Upper lobe of right lung (tissue), 1 donor: Measurements from ENCODE around the gene NTNG2. TPM values are rescaled to one million over a fixed set of nuclear protein-coding genes. Genes with fewer than 3 reads are reported as not detected.

ENCODE experiments used
- ATAC-seq: fragments of 200-7000 bp; cut with Tn5 transposase; one replicate; pipeline ENCODE4 v1.9.1; 2020; ENCODE audit warnings: mild to moderate bottlenecking, moderate library complexity
- DNase-seq: peaks from one replicate; pipeline ENCODE4 v3.0.0-alpha.2; 2020
- H3K27ac ChIP-seq: fragments of 200-600 bp; one replicate; pipeline ENCODE4 v1.8.0; 2022
- H3K27me3 ChIP-seq: fragments of 200-600 bp; one replicate; pipeline ENCODE4 v1.8.0; 2022; ENCODE audit warnings: mild to moderate bottlenecking
- H3K36me3 ChIP-seq: fragments of 200-600 bp; one replicate; pipeline ENCODE4 v1.8.0; 2022
- H3K4me1 ChIP-seq: fragments of 200-600 bp; one replicate; pipeline ENCODE4 v1.8.0; 2022
- H3K4me3 ChIP-seq: fragments of 200-600 bp; one replicate; pipeline ENCODE4 v1.8.0; 2022; ENCODE audit warnings: mild to moderate bottlenecking
- H3K9me3 ChIP-seq: fragments of 200-600 bp; one replicate; pipeline ENCODE4 v1.8.0; 2022
- intact Hi-C: fragments of 100-400 bp; cut with DNase I; formaldehyde crosslinking; loops from one replicate; pipeline ENCODE4 v1.11.0; 2022
- total RNA-seq: library from RNA; stranded (reverse); fragmentation: NEBNext Ultra II Directional; extraction: Animal tissue kit (Norgen Biotek cat#: 25700); gene quantifications from one replicate; pipeline ENCODE4 v1.2.1, GENCODE V29; 2021
- TF ChIP-seq, protein P1 (sequence below): fragments of 200-600 bp; IDR thresholded peaks from one replicate; pipeline ENCODE4 v1.8.0; 2022; ENCODE audit warnings: antibody characterized with exemption
- donor health status: DM: no; HTN: yes; CAD: no; lungs with severe emphysema.

The NTNG2 gene
- total RNA-seq, 1 donor from 2014 or later = 7.6 TPM

DNA sequence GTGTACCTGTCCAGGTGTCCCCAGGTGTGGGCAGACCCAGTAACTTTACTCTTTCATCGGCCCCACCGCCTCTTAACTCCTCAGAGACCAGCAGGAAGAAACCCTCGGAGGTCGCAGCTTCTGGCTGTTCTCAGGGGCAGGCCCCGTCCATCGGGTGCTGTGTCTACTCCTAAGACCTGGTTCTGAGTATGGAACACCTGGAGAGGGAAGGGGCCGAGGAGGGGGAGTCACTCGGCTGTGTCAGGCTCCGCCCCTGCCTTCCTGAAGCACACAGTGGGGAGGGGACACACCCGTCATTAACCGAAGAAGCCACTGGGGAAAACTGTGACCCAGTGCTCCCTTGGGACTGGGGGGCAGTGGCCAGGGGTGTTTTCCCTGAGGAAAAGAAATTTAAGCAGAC is 22.3 kb downstream of the NTNG2 start:
- Histone ChIP-seq H3K4me3 (no peak overlapping the region), H3K9me3 (no peaks in the 10 kb centered on the region), H3K27ac (no peak overlapping the region), H3K36me3 (no peaks in the 10 kb centered on the region), H3K4me1 (no peaks in the 10 kb centered on the region), H3K27me3 (peaks cover 28% of the 10 kb centered on the region)
- DNase-seq (no peak), ATAC-seq (no peak)
- TF ChIP-seq, protein P1, sequence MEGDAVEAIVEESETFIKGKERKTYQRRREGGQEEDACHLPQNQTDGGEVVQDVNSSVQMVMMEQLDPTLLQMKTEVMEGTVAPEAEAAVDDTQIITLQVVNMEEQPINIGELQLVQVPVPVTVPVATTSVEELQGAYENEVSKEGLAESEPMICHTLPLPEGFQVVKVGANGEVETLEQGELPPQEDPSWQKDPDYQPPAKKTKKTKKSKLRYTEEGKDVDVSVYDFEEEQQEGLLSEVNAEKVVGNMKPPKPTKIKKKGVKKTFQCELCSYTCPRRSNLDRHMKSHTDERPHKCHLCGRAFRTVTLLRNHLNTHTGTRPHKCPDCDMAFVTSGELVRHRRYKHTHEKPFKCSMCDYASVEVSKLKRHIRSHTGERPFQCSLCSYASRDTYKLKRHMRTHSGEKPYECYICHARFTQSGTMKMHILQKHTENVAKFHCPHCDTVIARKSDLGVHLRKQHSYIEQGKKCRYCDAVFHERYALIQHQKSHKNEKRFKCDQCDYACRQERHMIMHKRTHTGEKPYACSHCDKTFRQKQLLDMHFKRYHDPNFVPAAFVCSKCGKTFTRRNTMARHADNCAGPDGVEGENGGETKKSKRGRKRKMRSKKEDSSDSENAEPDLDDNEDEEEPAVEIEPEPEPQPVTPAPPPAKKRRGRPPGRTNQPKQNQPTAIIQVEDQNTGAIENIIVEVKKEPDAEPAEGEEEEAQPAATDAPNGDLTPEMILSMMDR = no peak
- intact Hi-C loops = no loop called here

DNA sequence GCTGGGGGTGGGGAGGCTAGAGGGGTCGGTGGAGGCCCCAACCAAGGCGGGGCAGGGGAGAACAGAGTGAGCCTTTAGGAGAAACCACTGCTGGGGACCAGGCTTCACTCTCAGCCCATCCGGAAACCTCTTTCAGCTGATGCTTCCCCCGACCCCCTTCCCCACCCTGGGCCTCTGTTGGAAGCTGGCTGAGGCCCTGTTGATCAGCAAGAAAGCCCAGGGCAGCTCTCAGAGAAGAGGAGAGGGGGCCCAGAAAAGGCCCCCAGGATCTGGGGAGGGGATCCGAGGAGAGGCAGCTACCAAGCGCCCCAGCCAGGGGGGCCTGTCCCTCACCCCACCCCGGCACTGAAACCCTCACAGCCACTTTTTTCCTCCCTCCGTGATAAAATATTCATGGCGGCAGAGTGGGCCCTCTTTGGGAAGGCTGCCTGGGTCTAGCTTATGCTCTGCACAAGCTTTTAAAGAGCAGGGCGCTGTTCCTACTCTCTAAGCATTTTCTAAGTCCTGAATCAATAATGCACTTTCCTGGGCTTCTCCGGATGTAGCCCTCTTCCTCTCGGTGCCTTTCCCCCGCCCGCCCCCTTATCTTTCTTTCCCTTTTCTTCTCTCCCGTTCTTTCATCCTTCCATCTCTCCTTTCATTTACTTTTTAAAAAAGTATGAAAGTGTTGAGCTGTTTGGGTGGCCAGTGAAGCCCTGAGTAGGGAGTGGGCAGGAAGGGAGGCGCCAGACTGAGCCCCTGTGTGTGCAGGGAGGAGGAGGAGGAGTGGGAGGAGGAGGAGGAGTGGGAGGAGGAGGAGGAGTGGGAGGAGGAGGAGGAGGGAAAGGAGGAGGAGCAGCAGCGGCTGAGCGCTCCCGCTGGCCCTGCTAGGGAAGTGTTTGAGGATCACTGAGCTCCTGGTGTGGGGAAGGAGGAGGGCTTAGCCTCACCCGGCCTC is 23.5 kb downstream of the NTNG2 start:
- Histone ChIP-seq H3K4me3 (no peak overlapping the region), H3K4me1 (no peaks in the 10 kb centered on the region), H3K9me3 (no peaks in the 10 kb centered on the region), H3K27me3 (peaks cover 23% of the 10 kb centered on the region), H3K36me3 (no peaks in the 10 kb centered on the region), H3K27ac (no peak overlapping the region)
- ATAC-seq = no peak
- TF ChIP-seq, protein P1 = no peak
- intact Hi-C loops = no loop called here
- DNase-seq = no peak

DNA sequence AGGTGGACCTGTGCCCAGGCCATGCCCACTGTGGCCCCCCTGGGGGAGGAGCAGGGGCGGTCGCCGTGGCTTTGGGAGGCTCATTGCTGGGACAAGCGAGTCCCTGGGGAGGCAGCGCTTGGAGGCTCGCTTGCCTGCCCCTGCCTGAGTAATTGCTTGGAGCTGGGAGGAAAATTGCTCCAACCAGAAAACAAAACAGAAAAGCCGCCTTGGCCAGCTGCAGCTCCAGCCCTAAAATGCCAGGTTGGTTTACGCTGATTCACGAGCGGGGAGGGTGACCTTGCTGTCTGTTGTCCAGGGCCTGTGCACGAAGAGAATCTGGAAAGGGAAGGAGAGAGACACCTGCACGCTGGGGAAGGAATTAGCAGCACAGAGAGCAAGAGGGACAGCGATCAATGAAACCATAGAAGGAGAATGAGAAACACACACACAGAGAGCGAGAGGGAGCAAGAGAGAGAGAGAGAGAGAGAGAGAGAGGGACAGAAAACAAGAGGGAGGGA is 25.3 kb downstream of the NTNG2 start:
- DNase-seq (no peak), ATAC-seq (no peak)
- Histone ChIP-seq H3K4me1 (no peaks in the 10 kb centered on the region), H3K27ac (no peak overlapping the region), H3K27me3 (peaks cover 19% of the 10 kb centered on the region), H3K9me3 (no peaks in the 10 kb centered on the region), H3K4me3 (no peak overlapping the region), H3K36me3 (no peaks in the 10 kb centered on the region)
- TF ChIP-seq, protein P1 = no peak
- intact Hi-C loops = no loop called here

DNA sequence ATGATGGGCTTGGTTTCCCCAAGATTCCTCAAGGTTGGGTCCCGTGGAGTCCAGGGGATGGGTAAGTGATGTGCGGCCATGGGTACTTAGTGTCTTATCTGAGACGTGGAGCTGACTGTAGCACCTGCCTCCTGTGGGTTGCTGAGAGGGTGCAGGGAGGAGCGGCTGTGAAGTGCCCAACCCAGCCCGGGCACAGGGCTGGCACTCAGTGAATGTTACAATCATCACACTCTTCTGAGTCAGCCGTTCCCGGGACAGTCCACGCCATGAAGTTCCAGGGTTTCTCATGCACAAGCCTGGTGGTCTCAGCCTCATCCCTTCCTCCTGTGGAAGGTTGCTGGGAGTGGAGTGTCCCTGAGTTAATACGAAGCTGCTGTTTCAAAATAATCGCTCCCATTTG is 29.1 kb downstream of the NTNG2 start:
- Histone ChIP-seq H3K4me3 (no peak overlapping the region), H3K27me3 (peaks cover 12% of the 10 kb centered on the region), H3K27ac (no peak overlapping the region), H3K36me3 (no peaks in the 10 kb centered on the region), H3K9me3 (no peaks in the 10 kb centered on the region), H3K4me1 (no peaks in the 10 kb centered on the region)
- TF ChIP-seq, protein P1 = no peak
- intact Hi-C loops = no loop called here
- DNase-seq = no peak
- ATAC-seq = no peak

DNA sequence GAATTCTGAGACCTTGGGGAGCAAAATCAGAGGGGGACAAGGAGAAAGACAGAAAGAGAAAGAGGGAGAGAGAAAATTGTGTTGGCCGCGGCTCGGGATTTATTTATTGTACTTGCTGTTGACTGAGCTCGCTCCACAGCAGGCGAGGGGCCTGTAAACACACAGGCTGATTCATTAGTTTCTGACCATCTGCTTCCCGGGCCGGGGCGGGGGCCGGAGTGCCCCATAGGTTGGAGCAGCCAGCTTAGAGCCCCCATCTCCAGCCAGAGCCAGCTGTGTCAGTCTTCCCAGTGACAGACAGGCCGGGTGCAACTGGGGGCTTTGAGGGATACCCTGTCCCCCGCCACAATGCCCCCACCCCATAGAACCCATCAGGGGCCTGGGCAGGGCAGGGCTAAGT is 30.9 kb downstream of the NTNG2 start:
- DNase-seq (no peak), ATAC-seq (no peak)
- H3K27ac ChIP-seq = no peak overlapping the region
- H3K27me3 ChIP-seq = peaks cover 9% of the 10 kb centered on the region
- no peaks in the 10 kb centered on the region for H3K4me1 ChIP-seq
- no peaks in the 10 kb centered on the region for H3K36me3 ChIP-seq
- no peaks in the 10 kb centered on the region for H3K9me3 ChIP-seq
- TF ChIP-seq, protein P1 = no peak
- intact Hi-C loops = no loop called here
- H3K4me3 ChIP-seq = no peak overlapping the region
